MCF 10A (cell line): ENCODE results near the gene NME9. TPM values are rescaled to one million over a fixed set of nuclear protein-coding genes. Genes with fewer than 3 reads are reported as not detected.

Experiments
- BruUV-seq: library from RNA; stranded (reverse); fragments of 400-500 nt; replicated peaks from 2 replicates; lab custom pipeline; 2021; lab: Mats Ljungman, UMichigan
- CTCF ChIA-PET: fragments of 300-600 bp; sonication (Branson Sonifier 250); formaldehyde crosslinking; extraction: SDS; loops from one replicate; lab custom pipeline; 2021; ENCODE audit warnings: antibody characterized with exemption, inconsistent platforms; lab: Yijun Ruan, JAX
- POLR2A ChIA-PET: fragments of 300-600, 350-650 bp; sonication (Branson Sonifier 250); formaldehyde crosslinking; extraction: SDS; loops from one replicate; lab custom pipeline; 2020; ENCODE audit warnings: antibody characterized with exemption, inconsistent platforms; lab: Yijun Ruan, JAX
- DNase-seq: peaks from one replicate; pipeline ENCODE4 v3.0.0-alpha.2; 2018; ENCODE audit not compliant: unreplicated experiment
- H3K27ac Mint-ChIP-seq: one replicate; pipeline ENCODE4 v1.8.0; 2022; ENCODE audit warnings: mild to moderate bottlenecking, low read depth, mixed read lengths; ENCODE audit not compliant: unreplicated experiment
- H3K27me3 Mint-ChIP-seq: one replicate; pipeline ENCODE4 v1.8.0; 2022; ENCODE audit warnings: mixed read lengths; ENCODE audit not compliant: insufficient read depth, unreplicated experiment
- H3K36me3 Mint-ChIP-seq: one replicate; pipeline ENCODE4 v1.8.0; 2022; ENCODE audit warnings: mild to moderate bottlenecking, moderate library complexity, mixed read lengths; ENCODE audit not compliant: insufficient read depth, unreplicated experiment
- H3K4me1 Mint-ChIP-seq: one replicate; pipeline ENCODE4 v1.8.0; 2022; ENCODE audit warnings: mixed read lengths; ENCODE audit not compliant: insufficient read depth, unreplicated experiment
- H3K4me3 Mint-ChIP-seq: one replicate; pipeline ENCODE4 v1.8.0; 2022; ENCODE audit warnings: mild to moderate bottlenecking, moderate library complexity, mixed read lengths; ENCODE audit not compliant: unreplicated experiment
- H3K9me3 Mint-ChIP-seq: one replicate; pipeline ENCODE4 v1.8.0; 2022; ENCODE audit warnings: mixed read lengths; ENCODE audit not compliant: unreplicated experiment
- intact Hi-C: fragments of 100-400 bp; cut with micrococcal nuclease; formaldehyde crosslinking; loops from 2 replicates; pipeline ENCODE4 v1.14.1; 2022
- total RNA-seq: library from RNA; stranded (reverse); gene quantifications from 2 replicates; pipeline ENCODE4 v1.2.3, GENCODE V29; 2022
- TF ChIP-seq, protein P1 (sequence below): fragments of 200-600 bp; IDR thresholded peaks from one replicate; pipeline ENCODE4 v1.8.0; 2022; ENCODE audit warnings: antibody characterized with exemption, mild to moderate bottlenecking; ENCODE audit not compliant: unreplicated experiment

The NME9 gene
- total RNA-seq, 1 experiment from 2014 or later, result not detected

- H3K4me3 Mint-ChIP-seq, result no peak overlapping the region
- no peaks in the 10 kb centered on the region for H3K4me1 Mint-ChIP-seq
- H3K27ac Mint-ChIP-seq, result no peak overlapping the region
- POLR2A ChIA-PET, result no interaction called here
- H3K36me3 Mint-ChIP-seq, result peaks cover 47% of the 10 kb centered on the region
- H3K27me3 Mint-ChIP-seq, result no peaks in the 10 kb centered on the region
- no peak for DNase-seq
- TF ChIP-seq, protein P1, sequence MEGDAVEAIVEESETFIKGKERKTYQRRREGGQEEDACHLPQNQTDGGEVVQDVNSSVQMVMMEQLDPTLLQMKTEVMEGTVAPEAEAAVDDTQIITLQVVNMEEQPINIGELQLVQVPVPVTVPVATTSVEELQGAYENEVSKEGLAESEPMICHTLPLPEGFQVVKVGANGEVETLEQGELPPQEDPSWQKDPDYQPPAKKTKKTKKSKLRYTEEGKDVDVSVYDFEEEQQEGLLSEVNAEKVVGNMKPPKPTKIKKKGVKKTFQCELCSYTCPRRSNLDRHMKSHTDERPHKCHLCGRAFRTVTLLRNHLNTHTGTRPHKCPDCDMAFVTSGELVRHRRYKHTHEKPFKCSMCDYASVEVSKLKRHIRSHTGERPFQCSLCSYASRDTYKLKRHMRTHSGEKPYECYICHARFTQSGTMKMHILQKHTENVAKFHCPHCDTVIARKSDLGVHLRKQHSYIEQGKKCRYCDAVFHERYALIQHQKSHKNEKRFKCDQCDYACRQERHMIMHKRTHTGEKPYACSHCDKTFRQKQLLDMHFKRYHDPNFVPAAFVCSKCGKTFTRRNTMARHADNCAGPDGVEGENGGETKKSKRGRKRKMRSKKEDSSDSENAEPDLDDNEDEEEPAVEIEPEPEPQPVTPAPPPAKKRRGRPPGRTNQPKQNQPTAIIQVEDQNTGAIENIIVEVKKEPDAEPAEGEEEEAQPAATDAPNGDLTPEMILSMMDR, result no peak
- BruUV-seq, result no TSS peak
- H3K9me3 Mint-ChIP-seq, result no peaks in the 10 kb centered on the region
- intact Hi-C loops, result no loop called here
- CTCF ChIA-PET, result interaction anchor here (0.7 kb wide), 1 partner anchor 137 kb away, joined by 3 read pairs; no protein-coding TSS in a partner anchor
Measured at GRCh38 chr3:138260611-138261010, 69.0 kb downstream of the NME9 start.

DNA sequence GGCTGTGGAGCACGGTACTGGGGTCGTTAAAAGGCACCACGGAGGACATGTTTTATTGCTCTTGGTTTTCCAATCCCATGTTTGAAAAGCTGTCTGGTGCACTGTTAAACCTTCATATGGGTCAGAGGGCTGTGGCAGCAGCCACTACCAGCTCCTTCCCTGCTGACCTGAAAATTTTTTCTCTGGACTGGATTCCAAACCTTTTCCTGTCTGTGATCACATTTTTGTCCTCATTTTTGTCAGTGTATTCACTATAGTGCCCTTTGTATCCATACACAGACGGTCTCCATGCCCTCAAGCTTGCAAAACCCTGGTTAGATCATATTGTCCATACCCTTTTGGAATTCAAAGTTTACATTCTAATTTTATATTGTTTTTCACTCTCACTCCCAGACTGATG, 70.5 kb downstream of the NME9 start:
- no peaks in the 10 kb centered on the region for H3K9me3 Mint-ChIP-seq
- peaks cover 45% of the 10 kb centered on the region for H3K36me3 Mint-ChIP-seq
- no TSS peak for BruUV-seq
- no peaks in the 10 kb centered on the region for H3K27me3 Mint-ChIP-seq
- ChIA-PET CTCF (interaction anchor here (0.5 to 1.6 kb wide), 7 partner anchors 11 to 335 kb away, joined by 3 to 4 read pairs (median 3); no protein-coding TSS in a partner anchor), POLR2A (interaction anchor here (0.6 to 1.3 kb wide), 3 partner anchors 24 to 286 kb away, joined by 3 read pairs; no protein-coding TSS in a partner anchor)
- H3K27ac Mint-ChIP-seq, result no peak overlapping the region
- intact Hi-C loops, result no loop called here
- H3K4me3 Mint-ChIP-seq, result no peak overlapping the region
- DNase-seq, result no peak
- no peaks in the 10 kb centered on the region for H3K4me1 Mint-ChIP-seq
- TF ChIP-seq, protein P1, result no peak

DNA sequence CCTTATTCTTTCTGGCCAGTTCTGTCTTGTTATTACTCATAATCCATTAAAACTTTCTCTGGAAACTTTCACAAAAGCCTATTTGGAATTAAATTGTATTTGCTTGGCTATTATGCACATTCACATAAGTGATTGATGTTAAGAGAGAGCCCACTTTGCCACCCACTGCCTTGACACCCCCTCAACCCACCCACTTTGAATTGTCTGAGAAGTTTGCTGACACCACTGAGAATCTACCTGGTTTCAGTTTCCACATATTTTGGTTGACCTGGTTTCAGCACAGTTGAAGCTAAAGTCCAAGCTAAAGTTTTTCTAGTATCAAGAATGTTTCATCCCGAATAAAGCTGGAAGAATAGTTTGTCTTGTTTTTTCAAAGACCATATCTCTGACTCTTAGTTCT, 71.7 kb downstream of the NME9 start:
- ChIA-PET CTCF (interaction anchor here (0.7 to 1.6 kb wide), 3 partner anchors 12 to 1927 kb away, joined by 3 to 4 read pairs (median 3); no protein-coding TSS in a partner anchor), POLR2A (no interaction called here)
- Mint-ChIP-seq H3K9me3 (no peaks in the 10 kb centered on the region), H3K27ac (no peak overlapping the region), H3K4me3 (no peak overlapping the region), H3K4me1 (no peaks in the 10 kb centered on the region), H3K36me3 (peaks cover 36% of the 10 kb centered on the region), H3K27me3 (no peaks in the 10 kb centered on the region)
- intact Hi-C loops, result no loop called here
- DNase-seq, result no peak
- no TSS peak for BruUV-seq
- TF ChIP-seq, protein P1, result no peak

DNA sequence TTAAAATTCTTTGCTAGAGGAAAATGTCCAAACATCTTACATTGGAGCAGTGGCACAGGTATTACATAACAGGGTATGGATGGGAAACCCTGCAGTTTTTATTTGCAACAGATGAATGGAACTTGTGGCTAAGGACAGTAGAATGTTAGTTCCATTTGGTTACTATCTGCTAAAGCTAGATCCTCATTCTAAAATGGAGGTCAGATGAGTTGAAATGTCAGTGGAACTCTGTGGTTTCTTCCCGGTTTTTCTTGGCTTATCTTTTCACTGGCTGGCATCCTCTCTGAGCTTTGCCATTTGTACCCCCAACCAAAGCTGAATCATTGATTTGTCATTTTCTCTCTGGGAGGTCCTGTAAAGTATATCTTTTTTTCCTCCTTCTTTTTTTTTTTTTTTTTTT, 73.6 kb downstream of the NME9 start:
- TF ChIP-seq, protein P1, result no peak
- Mint-ChIP-seq H3K4me3 (no peak overlapping the region), H3K27me3 (no peaks in the 10 kb centered on the region), H3K36me3 (peaks cover 25% of the 10 kb centered on the region), H3K27ac (no peak overlapping the region), H3K4me1 (no peaks in the 10 kb centered on the region), H3K9me3 (no peaks in the 10 kb centered on the region)
- intact Hi-C loops, result no loop called here
- ChIA-PET CTCF (interaction anchor here (0.6 kb wide), 1 partner anchor 660 kb away, joined by 3 read pairs; no protein-coding TSS in a partner anchor), POLR2A (no interaction called here)
- DNase-seq, result no peak
- no TSS peak for BruUV-seq
